HepG2 (cell line): ENCODE measurements around the gene PPM1M. TPM values are rescaled to one million over a fixed set of nuclear protein-coding genes. Genes with fewer than 3 reads are reported as not detected.

Experiments used
- CAMTA2 ChIP-seq: sonication (generic); formaldehyde crosslinking; IDR thresholded peaks from 2 replicates; pipeline ENCODE4 v1.4.0; 2020; ENCODE audit warnings: mild to moderate bottlenecking, missing genetic modification reagents, borderline replicate concordance
- ELF1 ChIP-seq: sonication (generic); formaldehyde crosslinking; IDR thresholded peaks from 2 replicates; pipeline ENCODE4 v1.4.0; 2020; ENCODE audit warnings: missing genetic modification reagents
- HOXA9 ChIP-seq: sonication (generic); formaldehyde crosslinking; IDR thresholded peaks from 2 replicates; pipeline ENCODE4 v1.8.1; 2022; ENCODE audit warnings: missing genetic modification reagents, mild to moderate bottlenecking, moderate library complexity, borderline replicate concordance
- MEIS1 ChIP-seq: sonication (generic); formaldehyde crosslinking; IDR thresholded peaks from 2 replicates; pipeline ENCODE4 v1.9.0; 2021; ENCODE audit warnings: mild to moderate bottlenecking, missing genetic modification reagents, moderate library complexity, borderline replicate concordance
- NR2F1 ChIP-seq, 2 experiments: fragments of 450-650 bp in 1 of 2; formaldehyde crosslinking in 1 of 2; IDR thresholded peaks; 2 replicates each; pipeline versions ENCODE4 v1.5.0 to v1.6.1; 2016 to 2020; ENCODE audit warnings: mild to moderate bottlenecking in 1 of 2, missing compliant biosample characterization in 1 of 2, missing genetic modification reagents in 1 of 2, moderate library complexity in 1 of 2
- REL ChIP-seq: sonication (generic); formaldehyde crosslinking; conservative IDR thresholded peaks from 2 replicates; pipeline ENCODE4 v1.8.0; 2022; ENCODE audit warnings: mild to moderate bottlenecking, missing genetic modification reagents, moderate library complexity
- TARDBP ChIP-seq: sonication (generic); formaldehyde crosslinking; IDR thresholded peaks from 2 replicates; pipeline ENCODE4 v1.8.0; 2022; ENCODE audit warnings: mild to moderate bottlenecking, missing genetic modification reagents
- ZFY ChIP-seq: sonication (generic); formaldehyde crosslinking; IDR thresholded peaks from 2 replicates; pipeline ENCODE4 v1.4.0; 2020; ENCODE audit warnings: missing genetic modification reagents
- ZNF143 ChIP-seq: sonication (generic); formaldehyde crosslinking; IDR thresholded peaks from 2 replicates; pipeline ENCODE4 v1.4.0; 2020; ENCODE audit warnings: missing genetic modification reagents
- ZNF329 ChIP-seq: sonication (generic); formaldehyde crosslinking; IDR thresholded peaks from 2 replicates; pipeline ENCODE4 v1.9.0; 2021; ENCODE audit warnings: low read depth, mild to moderate bottlenecking, missing genetic modification reagents
- ZNF460 ChIP-seq: sonication (generic); formaldehyde crosslinking; IDR thresholded peaks from 2 replicates; pipeline ENCODE4 v1.5.1; 2020; ENCODE audit warnings: missing genetic modification reagents, mild to moderate bottlenecking, borderline replicate concordance
- polyA plus RNA-seq, 8 experiments: library from polyadenylated mRNA; depleted of rRNA in 3 of 8; stranded (reverse) in 7 of 8; unstranded in 1 of 8; fragments of >200 nt; fragmentation: Illumina TruSeq in 4 of 8; extraction: Trizol in 4 of 8; gene quantifications; 2 replicates each; pipeline versions ENCODE4 v1.2.1 to v1.2.3, GENCODE V29; 2011 to 2016; ENCODE audit warnings: low read depth in 4 of 8, missing spikeins in 1 of 8, mixed read lengths in 1 of 8; ENCODE audit not compliant: insufficient read depth in 1 of 8
- total RNA-seq, 5 experiments: library from RNA; depleted of rRNA; stranded (reverse); fragments of >200 nt; fragmentation: Illumina TruSeq; extraction: Trizol; gene quantifications; 2 replicates each; pipeline ENCODE4 v1.2.3, GENCODE V29; 2016; ENCODE audit warnings: low read depth in 1 of 5
- TF ChIP-seq, protein P1 (sequence below): IDR thresholded peaks from 2 replicates; pipeline ENCODE4 v1.6.1; 2012; ENCODE audit warnings: low read length, improper control_type of control experiment
- TF ChIP-seq, protein P2 (sequence below): sonication (generic); formaldehyde crosslinking; IDR thresholded peaks from 2 replicates; pipeline ENCODE4 v1.5.0; 2020; ENCODE audit warnings: mild to moderate bottlenecking, missing genetic modification reagents, moderate library complexity
- TF ChIP-seq, protein P3 (sequence below): sonication (generic); formaldehyde crosslinking; IDR thresholded peaks from 2 replicates; pipeline ENCODE4 v1.4.0; 2020; ENCODE audit warnings: missing genetic modification reagents, borderline replicate concordance
- TF ChIP-seq, protein P4 (sequence below): sonication (generic); formaldehyde crosslinking; IDR thresholded peaks from 2 replicates; pipeline ENCODE4 v1.4.0; 2020; ENCODE audit warnings: missing genetic modification reagents

PPM1M gene
- total and polyA plus RNA-seq, 2 of the 13 experiments (the other 11 are each of a cell fraction or from before 2014, with no cell fraction given) = 2.5 to 5.9 TPM

DNA sequence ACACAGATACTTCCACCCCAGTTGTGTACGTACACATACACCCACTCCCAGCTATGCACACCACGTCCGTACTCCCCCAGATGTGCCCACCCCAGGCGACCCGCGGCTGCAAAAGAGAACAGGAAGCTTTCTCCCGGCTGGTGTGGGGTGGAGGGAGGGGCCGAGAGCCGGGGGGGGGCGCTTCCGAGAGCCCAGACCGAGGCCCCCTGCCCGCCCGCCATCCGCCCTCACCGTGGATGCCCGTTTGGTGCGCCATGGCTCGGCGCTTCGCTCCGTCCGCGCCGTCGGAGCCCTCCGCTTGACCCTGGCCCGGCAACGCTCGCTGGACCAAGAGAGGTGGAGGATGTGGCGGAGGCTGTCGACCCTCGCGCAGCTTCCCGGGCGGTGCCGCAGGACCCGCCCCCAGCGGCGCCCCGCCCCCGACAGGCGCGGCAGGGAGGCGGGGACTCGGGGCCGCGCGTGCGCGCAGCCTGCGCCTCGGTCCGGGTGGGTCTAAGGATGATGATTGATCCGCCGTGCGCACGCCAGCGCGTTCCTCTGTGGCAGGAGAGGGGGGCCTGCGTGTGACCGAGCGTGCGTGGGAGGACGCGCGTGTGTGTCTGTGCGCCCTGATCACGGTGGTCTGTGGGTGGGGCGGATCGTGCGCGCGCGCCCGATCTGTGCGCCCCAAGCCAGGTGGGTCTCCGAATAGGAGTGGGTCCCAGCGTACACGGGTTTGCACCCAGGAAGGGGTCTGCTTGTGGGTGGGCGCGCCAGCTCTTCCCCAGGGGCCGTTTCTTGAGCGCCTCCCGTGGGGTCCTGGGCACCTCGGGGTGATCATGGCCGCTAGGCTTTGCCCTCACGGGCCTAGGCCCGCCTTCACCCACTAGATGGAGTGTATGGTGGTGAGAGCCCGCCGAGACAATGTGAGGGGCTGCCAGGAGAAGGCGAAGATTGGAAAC, 6.5 kb upstream of the PPM1M start, which contains the start of gene TWF2 (continued):
- TF ChIP-seq, protein P1, sequence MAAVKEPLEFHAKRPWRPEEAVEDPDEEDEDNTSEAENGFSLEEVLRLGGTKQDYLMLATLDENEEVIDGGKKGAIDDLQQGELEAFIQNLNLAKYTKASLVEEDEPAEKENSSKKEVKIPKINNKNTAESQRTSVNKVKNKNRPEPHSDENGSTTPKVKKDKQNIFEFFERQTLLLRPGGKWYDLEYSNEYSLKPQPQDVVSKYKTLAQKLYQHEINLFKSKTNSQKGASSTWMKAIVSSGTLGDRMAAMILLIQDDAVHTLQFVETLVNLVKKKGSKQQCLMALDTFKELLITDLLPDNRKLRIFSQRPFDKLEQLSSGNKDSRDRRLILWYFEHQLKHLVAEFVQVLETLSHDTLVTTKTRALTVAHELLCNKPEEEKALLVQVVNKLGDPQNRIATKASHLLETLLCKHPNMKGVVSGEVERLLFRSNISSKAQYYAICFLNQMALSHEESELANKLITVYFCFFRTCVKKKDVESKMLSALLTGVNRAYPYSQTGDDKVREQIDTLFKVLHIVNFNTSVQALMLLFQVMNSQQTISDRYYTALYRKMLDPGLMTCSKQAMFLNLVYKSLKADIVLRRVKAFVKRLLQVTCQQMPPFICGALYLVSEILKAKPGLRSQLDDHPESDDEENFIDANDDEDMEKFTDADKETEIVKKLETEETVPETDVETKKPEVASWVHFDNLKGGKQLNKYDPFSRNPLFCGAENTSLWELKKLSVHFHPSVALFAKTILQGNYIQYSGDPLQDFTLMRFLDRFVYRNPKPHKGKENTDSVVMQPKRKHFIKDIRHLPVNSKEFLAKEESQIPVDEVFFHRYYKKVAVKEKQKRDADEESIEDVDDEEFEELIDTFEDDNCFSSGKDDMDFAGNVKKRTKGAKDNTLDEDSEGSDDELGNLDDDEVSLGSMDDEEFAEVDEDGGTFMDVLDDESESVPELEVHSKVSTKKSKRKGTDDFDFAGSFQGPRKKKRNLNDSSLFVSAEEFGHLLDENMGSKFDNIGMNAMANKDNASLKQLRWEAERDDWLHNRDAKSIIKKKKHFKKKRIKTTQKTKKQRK = no peak
- TF ChIP-seq ZNF329 (CRISPR knock-in tag) (no peak), ELF1 (no peak), TARDBP (no peak; the same call in 1 of the 2 replicates), MEIS1 (no peak), ZNF460 (CRISPR knock-in tag) (0 out of 2 replicates have a peak, but pooled peaks have one; percentile 29), REL (CRISPR knock-in tag) (no peak), HOXA9 (CRISPR knock-in tag) (no peak), ZNF143 (CRISPR knock-in tag) (0 out of 2 replicates have a peak, but pooled peaks have one; percentile 34), ZFY (CRISPR knock-in tag) (peak; percentile 83), NR2F1 (CRISPR knock-in tag; IDR thresholded peaks at IDR 0.05) (no peak), CAMTA2 (no peak; the same call in 1 of the 2 replicates)
- TF ChIP-seq, protein P2, sequence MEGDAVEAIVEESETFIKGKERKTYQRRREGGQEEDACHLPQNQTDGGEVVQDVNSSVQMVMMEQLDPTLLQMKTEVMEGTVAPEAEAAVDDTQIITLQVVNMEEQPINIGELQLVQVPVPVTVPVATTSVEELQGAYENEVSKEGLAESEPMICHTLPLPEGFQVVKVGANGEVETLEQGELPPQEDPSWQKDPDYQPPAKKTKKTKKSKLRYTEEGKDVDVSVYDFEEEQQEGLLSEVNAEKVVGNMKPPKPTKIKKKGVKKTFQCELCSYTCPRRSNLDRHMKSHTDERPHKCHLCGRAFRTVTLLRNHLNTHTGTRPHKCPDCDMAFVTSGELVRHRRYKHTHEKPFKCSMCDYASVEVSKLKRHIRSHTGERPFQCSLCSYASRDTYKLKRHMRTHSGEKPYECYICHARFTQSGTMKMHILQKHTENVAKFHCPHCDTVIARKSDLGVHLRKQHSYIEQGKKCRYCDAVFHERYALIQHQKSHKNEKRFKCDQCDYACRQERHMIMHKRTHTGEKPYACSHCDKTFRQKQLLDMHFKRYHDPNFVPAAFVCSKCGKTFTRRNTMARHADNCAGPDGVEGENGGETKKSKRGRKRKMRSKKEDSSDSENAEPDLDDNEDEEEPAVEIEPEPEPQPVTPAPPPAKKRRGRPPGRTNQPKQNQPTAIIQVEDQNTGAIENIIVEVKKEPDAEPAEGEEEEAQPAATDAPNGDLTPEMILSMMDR (CRISPR knock-in tag) = peak; percentile 59
- TF ChIP-seq, protein P3, sequence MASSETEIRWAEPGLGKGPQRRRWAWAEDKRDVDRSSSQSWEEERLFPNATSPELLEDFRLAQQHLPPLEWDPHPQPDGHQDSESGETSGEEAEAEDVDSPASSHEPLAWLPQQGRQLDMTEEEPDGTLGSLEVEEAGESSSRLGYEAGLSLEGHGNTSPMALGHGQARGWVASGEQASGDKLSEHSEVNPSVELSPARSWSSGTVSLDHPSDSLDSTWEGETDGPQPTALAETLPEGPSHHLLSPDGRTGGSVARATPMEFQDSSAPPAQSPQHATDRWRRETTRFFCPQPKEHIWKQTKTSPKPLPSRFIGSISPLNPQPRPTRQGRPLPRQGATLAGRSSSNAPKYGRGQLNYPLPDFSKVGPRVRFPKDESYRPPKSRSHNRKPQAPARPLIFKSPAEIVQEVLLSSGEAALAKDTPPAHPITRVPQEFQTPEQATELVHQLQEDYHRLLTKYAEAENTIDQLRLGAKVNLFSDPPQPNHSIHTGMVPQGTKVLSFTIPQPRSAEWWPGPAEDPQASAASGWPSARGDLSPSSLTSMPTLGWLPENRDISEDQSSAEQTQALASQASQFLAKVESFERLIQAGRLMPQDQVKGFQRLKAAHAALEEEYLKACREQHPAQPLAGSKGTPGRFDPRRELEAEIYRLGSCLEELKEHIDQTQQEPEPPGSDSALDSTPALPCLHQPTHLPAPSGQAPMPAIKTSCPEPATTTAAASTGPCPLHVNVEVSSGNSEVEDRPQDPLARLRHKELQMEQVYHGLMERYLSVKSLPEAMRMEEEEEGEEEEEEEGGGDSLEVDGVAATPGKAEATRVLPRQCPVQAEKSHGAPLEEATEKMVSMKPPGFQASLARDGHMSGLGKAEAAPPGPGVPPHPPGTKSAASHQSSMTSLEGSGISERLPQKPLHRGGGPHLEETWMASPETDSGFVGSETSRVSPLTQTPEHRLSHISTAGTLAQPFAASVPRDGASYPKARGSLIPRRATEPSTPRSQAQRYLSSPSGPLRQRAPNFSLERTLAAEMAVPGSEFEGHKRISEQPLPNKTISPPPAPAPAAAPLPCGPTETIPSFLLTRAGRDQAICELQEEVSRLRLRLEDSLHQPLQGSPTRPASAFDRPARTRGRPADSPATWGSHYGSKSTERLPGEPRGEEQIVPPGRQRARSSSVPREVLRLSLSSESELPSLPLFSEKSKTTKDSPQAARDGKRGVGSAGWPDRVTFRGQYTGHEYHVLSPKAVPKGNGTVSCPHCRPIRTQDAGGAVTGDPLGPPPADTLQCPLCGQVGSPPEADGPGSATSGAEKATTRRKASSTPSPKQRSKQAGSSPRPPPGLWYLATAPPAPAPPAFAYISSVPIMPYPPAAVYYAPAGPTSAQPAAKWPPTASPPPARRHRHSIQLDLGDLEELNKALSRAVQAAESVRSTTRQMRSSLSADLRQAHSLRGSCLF (CRISPR knock-in tag) = no peak
- TF ChIP-seq, protein P4, sequence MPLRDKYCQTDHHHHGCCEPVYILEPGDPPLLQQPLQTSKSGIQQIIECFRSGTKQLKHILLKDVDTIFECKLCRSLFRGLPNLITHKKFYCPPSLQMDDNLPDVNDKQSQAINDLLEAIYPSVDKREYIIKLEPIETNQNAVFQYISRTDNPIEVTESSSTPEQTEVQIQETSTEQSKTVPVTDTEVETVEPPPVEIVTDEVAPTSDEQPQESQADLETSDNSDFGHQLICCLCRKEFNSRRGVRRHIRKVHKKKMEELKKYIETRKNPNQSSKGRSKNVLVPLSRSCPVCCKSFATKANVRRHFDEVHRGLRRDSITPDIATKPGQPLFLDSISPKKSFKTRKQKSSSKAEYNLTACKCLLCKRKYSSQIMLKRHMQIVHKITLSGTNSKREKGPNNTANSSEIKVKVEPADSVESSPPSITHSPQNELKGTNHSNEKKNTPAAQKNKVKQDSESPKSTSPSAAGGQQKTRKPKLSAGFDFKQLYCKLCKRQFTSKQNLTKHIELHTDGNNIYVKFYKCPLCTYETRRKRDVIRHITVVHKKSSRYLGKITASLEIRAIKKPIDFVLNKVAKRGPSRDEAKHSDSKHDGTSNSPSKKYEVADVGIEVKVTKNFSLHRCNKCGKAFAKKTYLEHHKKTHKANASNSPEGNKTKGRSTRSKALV = peak; percentile 83
